GM18858 (cell line): ENCODE results near the gene ECPAS.
"Not testable (repeated sequence)": the region's sequence is repeated elsewhere in the genome, so short reads cannot be mapped to it uniquely, and the experiment has no call there.

Source experiments
- ATAC-seq: cut with Tn5 transposase; IDR thresholded peaks from one replicate; pipeline ENCODE4 v1.9.1; 2021; ENCODE audit not compliant: unreplicated experiment

The ECPAS gene

GRCh38 chr9:111360881-111361280 is 123.3 kb downstream of the ECPAS start:
- no peak for ATAC-seq

GRCh38 chr9:111356481-111357244 is 127.5 kb downstream of the ECPAS start:
- ATAC-seq: no peak

GRCh38 chr9:111352545-111352944 is 131.6 kb downstream of the ECPAS start:
- ATAC-seq: no peak

GRCh38 chr9:111350556-111350955 is 133.6 kb downstream of the ECPAS start:
- ATAC-seq: no peak

GRCh38 chr9:111349766-111350165 is 134.4 kb downstream of the ECPAS start:
- no peak for ATAC-seq

- ATAC-seq: no peak
Observed at GRCh38 chr9:111348821-111349271, 135.3 kb downstream of the ECPAS start.

- ATAC-seq: not testable (repeated sequence)
Observed at GRCh38 chr9:111334318-111334863, 149.8 kb downstream of the ECPAS start.

GRCh38 chr9:111330124-111330523 is 154.1 kb downstream of the ECPAS start, which contains the start of gene OR2K2:
Gene OR2K2 (minus strand): TSS chr9:111330224. CDS start chr9:111328433, 1,791 bp downstream.
- no peak for ATAC-seq

GRCh38 chr9:111320631-111321030 is 163.6 kb downstream of the ECPAS start:
- ATAC-seq: no peak

GRCh38 chr9:111316796-111317195 is 167.4 kb downstream of the ECPAS start:
- ATAC-seq: no peak
